Ishikawa (cell line): Measurements from ENCODE around the gene COL4A4.

Experiments used
- CEBPB ChIP-seq: IDR thresholded peaks from 2 replicates; pipeline ENCODE4 v1.6.1; 2012
- CREB1 ChIP-seq: IDR thresholded peaks from 2 replicates; pipeline ENCODE4 v1.6.1; 2012; ENCODE audit warnings: low read depth
- EGR1 ChIP-seq: IDR thresholded peaks from 2 replicates; pipeline ENCODE4 v1.6.1; 2012
- EP300 ChIP-seq: IDR thresholded peaks from 2 replicates; pipeline ENCODE4 v1.6.1; 2012; ENCODE audit warnings: borderline replicate concordance
- FOXM1 ChIP-seq: IDR thresholded peaks from 2 replicates; pipeline ENCODE4 v1.6.1; 2012; ENCODE audit warnings: low read depth, borderline replicate concordance
- MAX ChIP-seq: IDR thresholded peaks from 2 replicates; pipeline ENCODE4 v1.6.1; 2012
- NFIC ChIP-seq: IDR thresholded peaks from 2 replicates; pipeline ENCODE4 v1.6.1; 2012
- RAD21 ChIP-seq: IDR thresholded peaks from 2 replicates; pipeline ENCODE4 v1.6.1; 2012; ENCODE audit warnings: low read depth
- REST ChIP-seq: IDR thresholded peaks from 2 replicates; pipeline ENCODE4 v1.6.1; 2012; ENCODE audit warnings: low read depth, mild to moderate bottlenecking
- TAF1 ChIP-seq: IDR thresholded peaks from 2 replicates; pipeline ENCODE4 v1.6.1; 2012; ENCODE audit warnings: low read depth, mild to moderate bottlenecking
- TCF12 ChIP-seq: IDR thresholded peaks from 2 replicates; pipeline ENCODE4 v1.6.1; 2012; ENCODE audit warnings: low read depth
- TEAD4 ChIP-seq: IDR thresholded peaks from 2 replicates; pipeline ENCODE4 v1.6.1; 2012
- USF1 ChIP-seq: IDR thresholded peaks from 2 replicates; pipeline ENCODE4 v1.6.1; 2012
- YY1 ChIP-seq: IDR thresholded peaks from 2 replicates; pipeline ENCODE4 v1.6.1; 2012; ENCODE audit warnings: low read depth
- ZBTB7A ChIP-seq: IDR thresholded peaks from 2 replicates; pipeline ENCODE4 v1.6.1; 2012; ENCODE audit warnings: low read depth

The COL4A4 gene

GRCh38 chr2:227198866-227199265, 34.9 kb upstream of the COL4A4 start:
- TF ChIP-seq MAX (no peak), FOXM1 (no peak)

- TF ChIP-seq YY1 = no peak
- no peak for TF ChIP-seq USF1
- no peak for TF ChIP-seq EGR1
- no peak for TF ChIP-seq TEAD4
- TF ChIP-seq REST = no peak
- no peak for TF ChIP-seq RAD21
- TF ChIP-seq TCF12 = no peak
- no peak for TF ChIP-seq NFIC
- no peak for TF ChIP-seq MAX
- no peak for TF ChIP-seq CEBPB
- no peak for TF ChIP-seq EP300
- TF ChIP-seq FOXM1 = no peak
- no peak for TF ChIP-seq TAF1
- TF ChIP-seq CREB1 = no peak
- no peak for TF ChIP-seq ZBTB7A
These were observed 30.2 kb upstream of the COL4A4 start for GRCh38 chr2:227194219-227194618.

- TF ChIP-seq ZBTB7A = no peak
- TF ChIP-seq TCF12 = no peak
- no peak for TF ChIP-seq TEAD4
- no peak for TF ChIP-seq EP300
- TF ChIP-seq YY1 = no peak
- no peak for TF ChIP-seq USF1
- TF ChIP-seq CEBPB = no peak
- no peak for TF ChIP-seq MAX
- TF ChIP-seq REST = no peak
- no peak for TF ChIP-seq TAF1
- TF ChIP-seq EGR1 = no peak
These were observed 28.5 kb upstream of the COL4A4 start for GRCh38 chr2:227192491-227192890.

- TF ChIP-seq TAF1 = no peak
- TF ChIP-seq TCF12 = no peak
- no peak for TF ChIP-seq USF1
These were observed 27.4 kb upstream of the COL4A4 start for GRCh38 chr2:227191367-227191766.

GRCh38 chr2:227188292-227188691, 24.3 kb upstream of the COL4A4 start:
- TF ChIP-seq TCF12 (no peak), FOXM1 (no peak), TEAD4 (no peak), EP300 (no peak), YY1 (no peak), REST (no peak), RAD21 (no peak), NFIC (no peak), CREB1 (no peak), EGR1 (no peak), CEBPB (no peak)
